Measurements from ENCODE around the gene SNX2.
"Not testable (repeated sequence)": the region's sequence is repeated elsewhere in the genome, so short reads cannot be mapped to it uniquely, and the experiment has no call there.

Gene SNX2

DNA sequence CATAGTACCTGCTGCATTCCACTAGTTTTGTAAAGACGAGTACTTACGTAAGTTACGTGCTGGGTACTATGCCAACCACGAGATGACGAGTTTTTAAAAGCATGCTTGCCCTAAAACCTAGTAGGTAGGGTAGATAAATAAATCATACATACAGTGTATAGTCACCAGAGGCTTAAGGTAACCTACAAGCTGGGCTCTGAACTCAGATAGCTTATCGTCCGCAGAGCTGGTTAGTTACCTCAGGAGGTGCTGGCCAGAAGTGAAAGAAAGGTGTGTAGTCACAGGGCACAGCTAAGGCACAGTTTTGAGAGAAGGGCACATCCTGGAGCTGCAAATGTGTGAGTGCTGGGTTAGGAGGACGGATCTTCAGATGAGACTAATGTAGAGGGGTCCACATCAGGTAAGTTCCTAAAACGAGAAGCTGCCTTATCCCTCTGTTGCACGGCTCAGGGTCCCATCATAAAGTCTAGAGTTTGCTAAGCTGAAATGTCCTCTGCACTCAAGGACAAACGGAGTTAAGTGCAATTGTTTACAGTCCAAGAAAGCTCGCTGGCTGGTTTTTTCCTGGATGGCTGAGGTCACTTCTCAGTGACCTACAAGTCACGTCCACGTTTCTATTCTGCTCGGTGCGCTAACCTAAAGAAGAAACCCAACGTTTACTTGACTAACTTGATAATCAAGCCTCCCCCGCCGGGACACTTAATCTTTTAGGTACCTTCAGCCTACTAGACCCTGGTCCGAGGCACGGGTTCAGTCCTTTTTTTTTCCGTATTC lies 69.4 kb downstream of the SNX2 start:
- DNase-seq (ENCODE audit: low spot score): no peak

DNA sequence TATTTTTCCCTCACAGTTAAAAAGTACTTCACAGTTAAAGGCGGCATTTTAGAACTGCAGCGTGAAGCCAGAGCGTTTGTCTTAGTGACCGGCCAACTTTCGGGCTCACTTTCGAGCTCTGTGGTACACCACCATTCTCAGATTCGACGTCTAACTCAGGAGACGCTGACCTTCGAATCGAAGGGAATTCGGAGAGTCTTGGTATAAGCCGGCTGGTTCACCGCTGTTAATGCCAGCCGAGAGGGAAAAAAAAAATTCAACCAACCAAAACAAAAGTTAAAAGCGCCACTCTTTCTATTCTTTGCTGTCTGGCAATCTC lies 70.0 kb downstream of the SNX2 start:
- DNase-seq (ENCODE audit: low spot score): no peak

DNA sequence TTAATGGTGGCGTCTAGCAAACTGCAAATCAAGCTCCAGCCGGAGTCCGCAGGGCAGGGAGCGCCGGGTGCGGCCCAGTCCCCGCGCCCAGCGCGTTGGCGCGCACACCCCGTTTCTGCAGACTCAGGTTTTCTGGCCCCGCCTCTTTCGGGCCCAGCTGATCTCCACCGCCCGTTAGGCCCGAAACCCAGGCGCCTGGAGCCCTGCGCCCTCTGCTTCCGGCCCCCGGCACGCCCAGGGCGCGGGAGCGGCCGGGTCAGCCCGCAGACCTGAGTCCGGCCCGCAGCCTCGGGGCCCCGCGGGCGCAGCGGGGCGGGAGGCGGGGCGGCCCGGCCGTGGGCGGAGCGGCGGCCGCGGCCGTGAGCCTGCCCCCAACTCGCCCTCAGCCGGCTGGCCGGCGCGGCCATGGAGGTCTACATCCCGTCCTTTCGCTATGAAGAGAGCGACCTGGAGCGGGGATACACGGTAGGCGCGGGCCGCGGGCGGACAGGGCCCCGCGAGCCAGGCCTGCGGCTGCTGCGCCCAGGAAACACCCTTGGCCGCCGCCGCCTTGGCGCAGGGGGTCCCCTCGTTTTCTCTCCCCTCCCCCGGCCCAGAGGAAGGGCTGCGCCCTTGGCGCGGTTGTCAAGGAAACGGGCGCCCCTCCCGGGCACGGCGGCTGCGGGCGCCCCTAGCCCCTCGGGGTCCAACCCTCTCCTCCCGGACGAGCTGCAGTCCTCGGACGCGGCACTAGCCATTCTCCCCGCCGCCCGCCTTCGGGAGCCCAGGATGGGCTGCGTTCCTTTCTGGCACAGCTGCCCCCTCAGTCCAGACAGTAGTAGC lies 70.6 kb downstream of the SNX2 start, which contains the start of gene SNX24:
TSS of gene SNX24 (plus strand) at position 385 of the 822 bp plus-strand sequence. CDS start at position 406, 21 bp downstream.
- peak; percentile 78 for DNase-seq (ENCODE audit: low spot score)

DNA sequence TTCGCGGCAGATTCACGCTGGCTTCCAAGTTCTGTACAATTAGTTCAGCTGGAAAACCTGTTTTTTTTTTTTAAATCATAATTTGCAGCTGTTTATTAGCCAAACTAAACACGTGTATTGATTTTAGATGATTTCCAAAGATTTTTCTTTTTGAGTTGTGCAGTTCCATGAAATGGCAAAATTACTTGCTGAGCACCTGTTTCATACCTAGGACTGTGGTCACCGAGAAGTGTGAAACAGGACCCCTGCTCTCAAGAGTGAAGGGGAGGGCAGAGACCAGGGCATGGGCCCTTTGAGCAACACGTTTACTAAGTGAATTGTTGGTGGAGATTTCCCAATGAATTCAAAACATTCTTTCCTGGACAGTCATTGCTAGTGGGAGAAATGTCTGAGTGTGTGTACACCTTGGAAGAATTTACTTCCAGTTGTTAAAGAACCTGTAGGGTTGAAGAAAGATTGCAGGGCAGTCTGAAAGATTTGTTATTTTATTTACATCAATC lies 71.2 kb downstream of the SNX2 start:
- no peak for DNase-seq (ENCODE audit: low spot score)

DNA sequence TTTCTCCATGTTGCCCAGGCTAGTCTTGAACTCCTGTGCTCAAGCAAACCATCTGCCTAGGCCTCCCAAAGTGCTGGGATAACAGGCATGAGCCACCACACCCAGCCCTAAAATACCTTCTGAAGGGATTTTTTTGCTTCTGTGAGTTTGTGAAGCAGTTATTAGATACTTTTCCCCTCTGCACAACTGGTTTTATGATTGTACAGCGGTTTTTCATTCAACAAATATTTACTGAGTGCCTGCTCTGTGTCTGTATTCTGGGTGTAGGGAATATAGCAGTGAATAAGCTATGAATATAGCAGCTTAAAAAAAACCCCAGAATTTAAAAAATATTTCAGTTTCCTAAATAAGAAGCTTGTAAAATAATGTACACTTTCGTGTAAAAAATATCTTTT lies 72.8 kb downstream of the SNX2 start:
- no peak for DNase-seq (ENCODE audit: low spot score)

DNA sequence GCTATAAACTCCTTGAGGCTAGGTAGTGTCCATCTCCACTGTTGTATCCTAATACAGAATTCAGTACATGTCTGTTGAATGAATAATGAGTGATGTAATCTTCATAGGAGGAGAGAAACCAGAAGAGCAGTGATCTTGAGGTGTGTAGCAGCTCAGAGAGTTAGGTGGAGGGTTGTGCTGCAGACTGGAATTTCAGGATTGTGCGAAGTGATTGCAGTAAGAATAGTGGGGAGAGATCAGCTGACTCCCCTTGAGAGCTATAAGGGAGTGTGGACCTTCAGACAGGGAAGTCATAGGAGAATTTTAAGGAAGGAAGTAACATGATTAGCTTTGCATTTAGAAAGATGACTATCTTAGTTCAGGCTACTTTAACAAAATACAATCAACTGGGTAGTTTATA lies 74.9 kb downstream of the SNX2 start:
- DNase-seq (ENCODE audit: low spot score): peak; percentile 28

DNA sequence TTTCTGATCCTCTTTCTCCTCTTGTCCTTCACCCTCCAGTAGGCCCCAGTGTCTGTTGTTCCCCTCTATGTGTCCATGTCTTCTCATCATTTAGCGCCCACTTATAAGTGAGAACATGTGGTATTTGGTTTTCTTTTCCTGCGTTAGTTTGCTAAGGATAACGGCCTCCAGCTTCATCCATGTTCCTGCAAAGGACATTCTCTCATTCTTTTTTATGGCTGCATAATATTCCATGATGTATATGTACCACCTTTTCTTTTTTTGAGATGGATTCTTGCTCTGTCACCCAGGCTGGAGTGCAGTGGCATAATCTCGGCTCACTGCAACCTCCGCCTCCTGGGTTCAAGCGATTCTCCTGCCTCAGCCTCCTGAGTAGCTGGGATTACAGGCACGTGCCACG lies 82.7 kb downstream of the SNX2 start:
- not testable (repeated sequence) for DNase-seq (ENCODE audit: low spot score)

DNA sequence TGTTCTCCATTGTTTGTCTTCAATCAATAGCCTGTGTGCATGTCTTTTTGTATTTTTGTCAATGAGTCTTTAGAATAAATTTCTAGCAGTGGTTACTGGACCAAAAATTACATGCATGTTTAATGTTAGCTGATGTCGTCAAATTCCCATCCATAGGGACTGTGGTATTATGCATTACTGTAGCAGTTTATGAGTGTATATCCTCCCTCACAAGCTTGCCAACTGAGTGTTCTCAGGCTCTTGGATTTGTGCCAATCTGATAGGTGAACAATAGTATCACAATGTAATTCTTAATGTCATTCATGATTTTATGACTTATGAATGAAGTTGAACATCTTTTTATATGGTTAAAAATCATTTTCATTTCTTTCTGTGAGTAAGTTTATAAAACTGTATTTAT lies 83.6 kb downstream of the SNX2 start:
- DNase-seq (ENCODE audit: low spot score): no peak

DNA sequence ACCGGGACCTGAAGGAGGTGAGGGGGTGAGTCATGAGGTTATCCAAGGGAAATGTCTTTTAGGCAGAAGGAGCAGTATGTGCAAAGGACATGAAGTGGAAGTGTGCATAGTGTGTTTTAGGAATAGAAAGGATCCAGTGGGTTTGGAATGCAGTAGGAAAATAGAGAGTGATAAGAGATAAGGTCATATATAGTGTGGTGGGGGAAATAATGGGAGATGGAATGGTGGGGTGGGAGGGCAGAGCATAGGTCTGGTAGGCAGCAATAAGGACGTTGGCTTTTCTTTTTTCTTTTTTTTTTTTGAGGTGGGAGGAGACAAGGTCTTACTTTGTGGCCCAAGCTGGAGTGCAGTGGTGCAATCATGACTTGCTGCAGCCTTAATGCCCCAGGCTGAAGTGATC lies 88.4 kb downstream of the SNX2 start:
- no peak for DNase-seq (ENCODE audit: low spot score)

DNA sequence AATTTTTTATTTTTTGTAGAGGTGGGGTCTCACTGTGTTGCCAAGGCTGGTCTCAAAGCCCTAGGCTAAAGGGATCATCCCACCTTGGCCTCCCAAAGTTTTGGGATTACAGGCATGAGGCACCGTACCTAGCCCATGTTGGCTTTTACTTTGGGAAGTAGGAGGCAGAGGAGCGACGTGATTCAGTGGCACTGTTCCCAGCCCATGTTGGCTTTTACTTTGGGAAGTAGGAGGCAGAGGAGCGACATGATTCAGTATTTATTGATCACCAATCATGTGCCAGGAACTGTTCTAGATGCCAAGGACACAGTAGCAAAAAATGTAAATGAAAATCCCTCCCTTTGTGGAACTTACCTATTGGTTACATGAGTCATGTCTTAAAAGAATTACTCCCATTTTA lies 88.8 kb downstream of the SNX2 start:
- no peak for DNase-seq (ENCODE audit: low spot score)

DNA sequence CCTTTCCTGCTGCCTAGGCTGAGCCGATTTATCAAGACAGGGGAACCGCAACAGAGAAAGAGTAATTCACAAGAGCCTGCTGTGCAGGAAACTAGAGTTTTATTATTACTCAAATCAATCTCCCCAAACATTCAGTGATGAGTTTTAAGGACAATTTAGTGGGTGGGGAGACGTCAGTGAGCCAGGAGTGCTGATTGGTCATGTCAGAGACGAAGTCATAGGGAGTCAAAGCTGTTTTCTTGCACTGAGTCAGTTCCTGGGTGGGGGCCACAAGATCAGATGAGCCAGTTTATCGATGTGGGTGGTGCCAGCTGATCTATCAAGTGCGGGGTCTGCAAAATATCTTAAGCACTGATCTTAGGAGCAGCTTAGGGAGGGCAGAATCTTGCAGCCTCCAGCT lies 89.5 kb downstream of the SNX2 start:
- no peak for DNase-seq (ENCODE audit: low spot score)

DNA sequence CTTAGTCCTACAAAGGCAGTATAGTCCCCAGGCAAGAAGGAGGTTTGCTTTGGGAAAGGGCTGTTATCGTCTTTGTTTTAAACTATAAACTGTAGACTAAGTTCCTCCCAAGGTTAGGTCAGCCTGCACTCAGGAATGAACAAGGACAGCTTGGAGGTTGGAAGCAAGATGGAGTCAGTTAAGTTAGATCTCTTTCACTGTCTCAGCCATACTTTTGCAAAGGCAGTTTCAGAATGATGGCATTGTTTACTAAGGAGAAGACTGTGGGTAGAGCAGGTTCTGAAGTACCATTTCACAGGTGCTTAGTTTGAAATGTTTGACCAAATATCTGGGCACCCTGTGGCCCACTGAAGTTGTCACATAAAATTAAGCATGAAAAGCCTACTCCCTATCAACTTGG lies 90.0 kb downstream of the SNX2 start:
- no peak for DNase-seq (ENCODE audit: low spot score)

DNA sequence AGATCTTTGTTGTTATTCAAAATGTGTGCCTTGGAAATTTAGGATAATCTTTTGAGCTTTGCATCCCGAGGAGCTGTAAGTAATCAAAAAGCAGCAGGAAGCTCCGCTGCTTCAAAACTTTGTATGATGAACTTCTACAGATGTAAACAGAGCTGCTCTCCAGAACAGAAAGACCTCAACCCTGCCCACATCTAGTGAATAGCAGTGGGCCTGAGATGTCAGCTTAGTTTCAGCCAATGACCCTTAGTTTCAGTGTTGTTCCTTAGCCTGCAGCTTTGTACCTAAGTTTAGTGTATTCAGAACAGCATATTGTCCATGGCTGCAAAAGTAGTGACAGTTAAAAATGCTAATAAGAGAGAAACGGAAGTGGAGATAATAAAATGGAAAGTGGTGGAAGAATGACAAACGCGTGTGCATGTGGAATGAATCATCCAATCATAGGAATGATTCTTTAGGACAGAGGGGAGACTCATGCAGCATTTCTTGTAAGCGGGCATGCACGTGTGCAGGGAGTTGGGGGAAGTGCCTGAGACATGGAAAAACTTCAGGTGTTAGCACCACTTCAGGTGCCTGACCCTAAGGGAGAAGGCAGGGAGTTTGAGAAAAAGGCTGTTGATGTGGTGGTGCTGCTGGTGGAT lies 95.5 kb downstream of the SNX2 start:
- DNase-seq (ENCODE audit: low spot score): no peak

DNA sequence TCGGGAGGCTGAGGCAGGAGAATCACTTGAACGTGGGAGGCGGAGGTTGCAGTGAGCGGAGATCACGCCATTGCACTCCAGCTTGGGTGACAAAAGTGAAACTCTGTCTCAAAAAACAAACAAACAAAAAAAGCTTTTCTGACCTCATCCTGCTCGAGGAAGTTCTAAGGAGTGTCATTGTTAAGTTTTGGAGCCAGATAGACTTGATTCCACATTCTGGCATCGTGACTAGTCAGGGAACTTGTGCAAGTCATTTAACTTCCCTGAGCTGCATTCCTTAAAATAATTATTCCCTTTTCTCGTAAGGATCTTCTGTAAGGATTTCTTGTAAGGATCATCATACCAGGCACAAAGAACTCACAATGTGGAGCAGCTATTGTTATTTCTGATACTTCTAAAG lies 96.8 kb downstream of the SNX2 start:
- DNase-seq (ENCODE audit: low spot score): no peak

DNA sequence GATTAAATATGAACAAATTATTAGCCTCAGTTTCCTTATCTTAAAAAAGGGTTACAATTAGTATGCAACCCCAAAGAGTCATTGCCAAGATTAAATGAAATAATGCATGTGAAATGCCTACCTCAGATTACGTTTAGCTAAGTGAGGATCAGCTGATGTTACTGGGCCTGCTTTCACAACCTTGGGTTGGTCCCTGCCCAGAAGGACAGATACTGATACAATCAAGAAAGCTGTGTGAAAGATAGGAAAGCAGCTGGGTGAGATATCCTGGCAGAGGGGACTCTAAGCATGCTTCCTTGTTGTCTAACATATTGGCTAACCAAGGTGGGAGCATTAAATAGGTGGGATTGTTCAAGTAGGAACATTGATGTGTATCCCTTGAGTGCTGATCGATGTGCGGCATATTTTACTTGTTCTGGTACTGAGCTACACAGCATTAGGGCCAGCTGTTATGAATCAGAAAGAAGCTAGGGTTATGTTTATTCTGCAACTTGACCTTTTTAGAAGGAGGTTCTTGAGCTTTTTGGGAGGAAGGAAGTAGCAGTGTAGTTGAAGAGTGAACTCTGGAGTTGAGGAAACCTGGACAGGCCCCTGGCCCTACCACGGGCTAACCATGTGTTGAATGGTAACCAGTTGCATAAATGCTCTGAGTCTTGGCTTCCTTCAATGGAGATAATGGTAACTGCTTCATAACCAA lies 99.4 kb downstream of the SNX2 start:
- DNase-seq (ENCODE audit: low spot score): no peak

DNA sequence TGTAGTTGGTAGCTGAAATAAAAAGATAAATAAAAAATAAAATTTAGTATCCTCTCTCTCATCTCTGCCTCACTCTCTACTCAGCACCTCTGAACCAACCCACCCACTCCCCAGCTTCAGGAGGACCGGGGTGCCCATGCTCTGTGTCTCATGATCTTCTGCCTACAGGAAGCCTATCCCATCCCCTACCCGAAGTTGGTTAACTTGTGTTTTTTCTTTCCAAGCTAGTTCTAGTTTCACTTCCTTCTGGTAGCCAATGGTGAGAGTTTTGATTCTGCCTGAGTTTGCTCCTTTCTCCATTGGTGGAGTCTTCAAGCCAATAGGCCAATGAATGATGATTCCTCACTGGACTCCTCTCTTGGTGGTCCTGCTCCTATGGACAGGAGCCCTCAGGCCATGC lies 102.6 kb downstream of the SNX2 start:
- peak; percentile 46 for DNase-seq (ENCODE audit: low spot score)

DNA sequence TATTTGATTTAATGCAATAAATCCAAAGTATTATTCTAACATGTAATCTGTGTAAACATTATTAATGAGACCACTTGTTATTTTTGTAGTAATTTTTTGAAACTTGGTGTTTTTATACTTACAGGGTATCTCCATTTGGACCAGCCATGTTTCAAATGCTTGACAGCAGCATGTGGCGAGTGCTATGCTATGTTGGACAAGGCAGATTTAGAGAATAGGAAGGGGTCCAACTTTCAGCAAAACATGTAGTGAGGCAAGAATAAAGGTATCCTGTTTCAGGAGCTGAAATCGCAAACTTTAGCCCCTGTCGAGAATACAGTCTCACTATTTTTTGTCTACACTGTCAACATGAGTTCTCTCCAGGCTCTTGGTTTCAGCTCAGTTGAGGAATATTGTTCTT lies 104.2 kb downstream of the SNX2 start:
- DNase-seq (ENCODE audit: low spot score): no peak

All from Ammon's horn (tissue), 1 donor.